Articular chondrocyte of knee joint (primary cell): ENCODE measurements around the gene SCN3A. TPM values are rescaled to one million over a fixed set of nuclear protein-coding genes. Genes with fewer than 3 reads are reported as not detected.

Experiments
- total RNA-seq: library from RNA; depleted of rRNA; stranded (reverse); fragments of >200 nt; gene quantifications from 2 replicates; pipeline ENCODE4 v1.2.3, GENCODE V29; 2012

Gene SCN3A
- total RNA-seq, result 0.13 and 0.54 TPM in 2 replicates

GRCh38 chr2:165203689-165204559 is at the start of gene SCN3A:
Gene SCN3A, minus strand, starts transcription at chr2:165204050. Its CDS starts 27,656 bp downstream, at chr2:165176394.

GRCh38 chr2:165239230-165239629 is 35.4 kb upstream of the SCN3A start, which contains the start of gene SCN2A:
Gene SCN2A, plus strand, starts transcription at chr2:165239414. Its CDS starts 56,410 bp downstream, at chr2:165295824.

Other genes starting within 250 kb of the SCN3A start
- gene SLC38A11, start 248.5 kb downstream of the SCN3A start, total RNA-seq, result 0.26 and 0.43 TPM in 2 replicates
- gene SCN2A, start 35.4 kb upstream of the SCN3A start, total RNA-seq, result 1.0 and 3.6 TPM in 2 replicates